HG03039 (cell line): ENCODE measurements around the gene GRN.
A peak's percentile ranks its signal among the peaks of the same experiment; 100 is the strongest.
"Not testable (repeated sequence)": the region's sequence is repeated elsewhere in the genome, so short reads cannot be mapped to it uniquely, and the experiment has no call there.

Experiments used
- ATAC-seq: cut with Tn5 transposase; IDR thresholded peaks from one replicate; pipeline ENCODE4 v1.9.1; 2021; ENCODE audit warnings: mild to moderate bottlenecking, moderate library complexity; ENCODE audit not compliant: unreplicated experiment

GRN gene

DNA sequence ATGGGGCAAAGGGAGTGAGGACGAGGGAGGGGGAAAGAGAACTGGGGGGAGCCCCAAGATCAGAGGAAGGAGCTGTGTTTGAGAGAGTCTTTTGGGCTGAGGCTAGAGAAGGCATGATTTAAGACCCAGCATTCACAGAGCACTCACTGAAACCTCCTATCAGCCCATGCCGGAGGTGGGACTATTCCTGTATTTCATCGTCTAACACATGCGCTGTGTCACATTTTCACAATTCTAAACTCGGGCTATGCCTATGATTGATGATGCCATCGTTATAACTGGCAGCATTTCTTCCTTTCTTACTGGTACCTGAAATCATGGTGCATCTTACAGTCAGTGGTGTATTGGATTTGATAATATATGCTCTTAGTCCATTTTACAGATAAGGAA, 15.0 kb downstream of the GRN start:
- no peak for ATAC-seq

DNA sequence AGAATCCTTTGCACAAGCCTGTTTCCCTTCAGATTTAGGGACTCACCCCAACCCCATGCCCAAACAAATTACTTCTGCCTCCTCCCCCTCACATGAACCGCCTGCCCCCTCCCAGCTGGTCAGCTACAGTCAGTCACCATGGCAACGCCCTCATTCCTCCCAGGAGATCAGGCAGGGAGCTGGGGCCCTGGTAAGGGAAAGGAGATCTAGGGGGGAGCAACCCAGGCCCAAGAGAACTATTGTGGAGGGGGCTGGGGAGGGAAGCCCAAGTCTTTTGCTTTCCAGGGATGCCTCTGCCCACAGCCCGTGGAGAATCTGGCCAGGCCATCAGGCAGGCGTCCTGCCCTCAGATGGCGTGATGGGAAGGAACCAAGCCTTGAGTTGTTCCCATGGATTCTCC, 15.7 kb downstream of the GRN start:
- ATAC-seq = no peak

DNA sequence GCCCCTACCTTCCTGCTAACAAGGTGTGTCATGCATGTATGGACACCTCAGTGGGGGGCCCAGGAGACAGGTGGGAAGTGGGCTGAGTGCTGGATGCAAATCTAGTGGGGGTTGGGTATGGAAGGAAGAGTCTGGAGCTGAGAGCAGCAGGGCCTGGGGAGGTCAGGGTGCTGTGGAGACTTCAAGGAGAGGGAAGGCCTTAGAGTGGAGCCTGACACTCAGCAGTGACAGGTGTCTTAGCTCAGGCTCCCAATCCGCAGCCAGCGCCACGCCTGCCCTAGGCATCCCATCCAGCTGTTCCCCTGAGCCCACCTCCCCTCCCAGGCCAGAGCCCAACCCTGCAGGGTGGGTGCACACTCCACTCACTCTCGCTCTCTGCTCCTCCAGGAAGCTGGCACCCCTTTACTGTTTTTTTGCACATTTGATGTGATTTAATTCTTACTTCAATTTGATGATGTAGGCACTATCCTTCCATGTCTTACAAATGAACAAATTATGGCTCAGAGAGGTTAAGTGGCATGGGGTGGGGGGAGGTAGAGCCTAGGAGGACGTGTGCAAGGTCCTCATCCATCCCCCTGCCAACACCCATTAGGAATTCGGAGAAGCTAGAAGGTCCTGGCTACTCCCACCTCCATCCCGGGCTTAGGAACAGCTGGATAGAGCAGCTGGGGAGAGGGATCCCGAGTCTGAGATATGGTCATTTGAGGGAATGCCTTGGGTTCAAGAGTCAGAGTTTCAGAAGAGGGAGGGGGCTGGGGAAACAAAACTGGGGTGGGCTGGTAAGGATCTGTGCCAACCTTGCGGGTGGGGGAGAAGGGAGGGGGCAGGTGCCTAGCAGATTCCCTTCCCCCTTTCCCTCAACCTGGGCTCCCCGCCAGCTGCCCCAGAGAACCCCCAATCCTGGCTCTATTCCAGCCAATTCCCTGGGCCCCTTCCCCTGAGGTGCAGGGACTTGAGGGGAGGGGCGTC, 16.5 kb downstream of the GRN start:
- ATAC-seq = no peak

DNA sequence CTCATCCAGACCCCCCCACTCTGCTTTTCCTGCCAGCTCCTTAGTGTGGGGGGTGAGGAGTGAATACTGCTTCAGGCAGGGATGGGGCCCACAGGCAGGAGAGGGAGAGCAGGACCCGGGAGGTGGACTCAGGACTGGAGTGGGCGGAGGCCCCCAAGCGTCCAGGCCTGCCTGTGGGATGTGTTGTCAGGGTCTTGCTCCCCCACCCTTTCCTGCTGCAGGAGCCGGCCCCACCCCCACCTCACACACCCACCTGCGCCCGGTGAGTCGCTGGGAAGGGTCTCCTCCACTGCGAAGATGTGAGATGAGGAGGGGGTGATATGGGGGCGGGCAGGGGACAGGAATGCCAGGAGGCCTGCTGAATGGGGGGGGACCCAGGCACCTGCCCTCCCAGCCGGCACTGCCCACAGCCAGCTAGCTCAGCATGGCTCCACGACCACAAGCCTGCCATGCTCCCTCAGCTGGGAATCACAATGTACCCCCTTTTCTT, 17.4 kb downstream of the GRN start:
- no peak for ATAC-seq

DNA sequence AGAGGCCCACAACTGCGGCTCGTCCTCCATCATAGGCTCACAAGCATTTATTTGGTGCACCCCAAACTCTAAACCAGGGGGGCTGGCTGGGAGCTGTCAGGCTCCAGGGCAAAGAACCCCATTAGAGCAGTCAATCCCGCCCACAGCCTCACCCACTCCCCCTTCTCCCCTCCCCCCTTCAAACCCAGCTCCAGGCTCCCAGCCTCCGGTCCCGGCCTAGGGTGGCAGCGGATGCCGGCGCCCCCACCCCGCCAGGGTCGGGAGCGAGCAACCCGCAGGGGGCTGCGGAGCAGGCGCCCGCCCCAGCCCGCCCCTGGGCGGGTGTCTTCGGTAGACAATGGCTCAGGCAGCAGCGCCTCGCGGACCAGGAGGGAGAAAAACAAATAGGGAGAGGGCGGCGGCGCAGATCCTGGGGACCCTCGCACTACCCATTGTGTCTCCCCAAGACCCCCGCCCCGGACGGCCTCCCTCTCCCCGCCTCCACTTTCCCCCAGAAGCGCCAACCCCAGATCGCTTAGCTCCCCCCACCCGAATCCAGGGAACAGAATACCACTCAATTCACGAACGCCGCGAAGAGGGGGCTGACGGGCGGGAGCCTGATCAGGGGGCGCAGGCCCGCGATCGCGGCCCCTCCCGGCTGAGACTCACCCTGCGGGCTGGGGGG, 18.0 kb downstream of the GRN start:
- no peak for ATAC-seq

DNA sequence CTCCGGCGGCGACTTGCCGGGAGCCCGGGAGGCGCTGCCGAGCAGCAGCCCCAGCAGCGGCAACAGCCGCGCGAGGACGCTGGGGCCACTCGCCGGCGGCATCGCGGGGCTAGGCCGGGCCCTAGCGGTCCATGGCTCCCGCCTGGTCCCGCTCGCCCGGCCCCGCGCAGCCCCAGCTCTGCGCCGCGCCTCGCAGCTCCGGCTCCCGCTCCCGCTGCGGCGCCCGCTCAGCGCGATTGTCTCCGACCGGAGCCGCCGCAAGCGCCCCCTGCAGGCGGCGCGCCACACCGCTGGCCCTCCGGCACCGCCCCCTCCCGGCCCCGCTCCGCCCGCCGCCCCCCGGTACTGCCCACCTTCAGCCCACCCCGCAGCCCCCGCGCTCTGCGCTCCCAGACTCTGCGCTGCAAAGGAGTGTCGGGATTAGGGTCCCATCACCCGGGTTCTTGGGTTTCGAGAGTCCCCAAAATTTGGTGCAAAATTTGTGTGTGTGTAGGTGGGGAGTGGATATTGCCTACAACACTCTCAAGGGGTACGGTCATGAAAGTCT, 18.6 kb downstream of the GRN start, which contains the start of gene FAM171A2:
Gene FAM171A2, minus strand, starts transcription at position 241 of the 547 bp plus-strand sequence. Its CDS starts 139 bp downstream, at position 102.
- ATAC-seq = peak; percentile 47

DNA sequence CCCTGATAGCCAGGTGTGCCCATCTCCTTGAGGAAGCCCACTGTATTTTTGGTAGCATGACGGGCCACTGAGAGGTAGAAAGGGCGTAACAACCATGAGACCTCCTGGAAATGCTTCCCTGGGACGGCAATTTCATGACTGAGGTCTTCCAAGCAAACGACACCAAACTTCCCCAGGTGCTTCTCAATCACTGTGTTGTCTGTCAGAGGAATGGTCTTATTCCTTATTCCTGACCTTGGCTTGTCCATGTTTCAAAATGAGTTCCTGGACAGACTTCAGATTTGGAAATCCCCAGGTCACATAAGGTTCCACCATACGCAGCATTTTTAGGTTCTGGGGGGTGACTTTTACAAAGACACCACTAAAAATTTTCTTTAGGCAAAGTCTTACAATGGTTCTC, 19.9 kb downstream of the GRN start:
- not testable (repeated sequence) for ATAC-seq

DNA sequence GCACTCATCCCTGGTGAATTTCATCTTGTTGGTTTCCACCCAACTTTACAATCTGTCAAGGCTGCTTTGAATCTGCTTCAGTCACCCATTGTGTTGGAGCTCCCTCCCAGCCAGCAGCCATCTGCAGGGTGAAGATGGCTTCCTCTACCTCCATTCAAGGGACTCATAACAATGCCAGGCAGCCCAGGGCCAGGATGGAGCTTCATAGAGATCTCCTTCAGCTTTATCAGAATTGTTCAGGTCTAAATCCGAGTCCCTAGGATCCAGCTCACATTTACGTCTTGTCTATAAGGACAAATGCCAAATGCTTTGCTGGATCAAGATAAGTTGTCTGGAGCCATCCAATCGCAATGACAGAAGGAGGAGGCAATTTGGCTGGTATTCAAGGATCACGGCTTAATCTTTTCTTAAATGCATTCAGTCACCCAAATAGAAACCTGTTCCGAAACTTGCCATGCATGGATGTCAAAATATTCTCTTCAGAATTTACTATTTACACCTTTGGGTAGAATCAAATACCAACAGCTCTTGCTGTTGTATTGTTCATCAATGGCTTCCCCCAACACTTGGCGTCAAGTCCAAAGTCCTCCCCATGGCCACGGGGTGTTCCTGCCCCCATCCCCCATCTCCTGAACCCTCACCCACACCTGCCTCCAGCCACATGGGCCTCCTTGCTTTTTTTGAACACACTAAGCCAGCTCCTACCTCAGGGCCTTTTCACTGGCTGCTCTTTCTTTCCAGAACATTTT, 22.3 kb downstream of the GRN start:
- ATAC-seq = no peak

DNA sequence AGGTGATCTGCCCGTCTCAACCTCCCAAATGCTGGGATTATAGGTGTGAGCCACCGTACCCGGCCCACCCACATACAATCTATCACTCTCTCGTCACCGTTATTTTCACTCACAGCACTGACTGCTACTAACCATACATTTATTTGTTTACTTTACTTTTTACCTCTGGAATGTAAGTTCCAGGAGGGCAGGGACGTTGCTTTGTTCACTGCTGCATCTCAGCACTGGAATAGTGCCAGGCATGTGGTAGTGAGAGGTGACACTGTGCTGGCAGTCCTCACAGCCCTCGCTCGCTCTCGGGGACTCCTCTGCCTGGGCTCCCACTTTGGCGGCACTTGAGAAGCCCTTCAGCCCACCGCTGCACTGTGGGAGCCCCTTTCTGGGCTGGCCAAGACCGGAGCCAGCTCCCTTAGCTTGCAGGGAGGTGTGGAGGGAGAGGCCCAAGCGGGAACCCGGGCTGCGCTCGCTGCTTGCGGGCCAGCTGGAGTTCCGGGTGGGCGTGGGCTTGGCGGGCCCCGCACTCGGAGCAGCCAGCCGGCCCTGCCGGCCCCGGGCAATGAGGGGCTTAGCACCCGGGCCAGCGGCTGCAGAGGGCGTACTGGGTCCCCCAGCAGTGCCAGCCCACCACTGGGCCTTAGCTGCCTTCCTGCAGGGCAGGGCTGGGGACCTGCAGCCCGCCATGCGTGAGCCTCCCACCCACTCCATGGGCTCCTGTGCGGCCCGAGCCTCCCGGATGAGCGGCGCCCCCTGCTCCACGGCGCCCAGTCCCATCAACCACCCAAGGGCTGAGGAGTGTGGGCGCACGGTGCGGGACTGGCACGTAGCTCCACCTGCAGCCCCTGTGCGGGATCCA, 23.5 kb downstream of the GRN start:
- not testable (repeated sequence) for ATAC-seq

DNA sequence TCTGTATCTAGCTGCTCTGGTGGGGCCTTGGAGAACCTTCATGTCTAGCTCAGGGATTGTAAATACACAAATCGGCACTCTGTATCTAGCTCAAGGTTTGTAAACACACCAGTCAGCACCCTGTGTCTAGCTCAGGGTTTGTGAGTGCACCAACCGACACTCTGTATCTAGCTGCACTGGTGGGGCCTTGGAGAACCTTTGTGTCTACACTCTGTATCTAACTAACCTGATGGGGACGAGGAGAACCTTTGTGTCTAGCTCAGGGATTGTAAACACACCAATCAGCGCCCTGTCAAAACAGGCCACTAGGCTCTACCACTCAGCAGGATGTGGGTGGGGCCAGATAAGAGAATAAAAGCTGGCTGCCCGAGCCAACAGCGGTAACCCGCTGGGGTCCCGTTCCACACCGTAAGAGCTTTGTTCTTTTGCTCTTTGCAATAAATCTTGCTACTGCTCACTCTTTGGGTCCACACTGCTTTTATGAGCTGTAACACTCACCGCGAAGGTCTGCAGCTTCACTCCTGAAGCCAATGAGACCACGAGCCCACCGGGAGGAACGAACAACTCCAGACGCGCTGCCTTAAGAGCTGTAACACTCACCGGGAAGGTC, 24.4 kb downstream of the GRN start:
- ATAC-seq = not testable (repeated sequence)

DNA sequence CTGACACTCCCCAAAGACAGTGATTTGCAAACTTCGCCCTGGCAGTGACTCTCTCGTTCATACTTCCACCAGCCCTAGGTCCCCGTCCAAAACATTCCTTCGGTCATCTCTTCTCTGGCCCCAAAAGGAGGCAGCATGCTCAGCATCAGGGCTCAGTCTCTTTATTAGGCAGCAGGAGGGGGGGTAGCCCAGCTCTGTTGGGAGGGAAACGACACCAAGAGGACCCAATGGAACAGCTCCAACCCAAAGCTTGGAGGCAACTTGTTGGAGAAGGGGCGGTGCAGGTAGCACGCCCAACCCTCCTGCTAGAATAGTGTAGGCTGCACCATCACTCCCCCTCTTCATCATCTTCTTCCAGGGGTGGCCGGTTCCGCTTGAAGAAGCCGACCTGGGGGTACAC, 26.9 kb downstream of the GRN start:
- no peak for ATAC-seq

DNA sequence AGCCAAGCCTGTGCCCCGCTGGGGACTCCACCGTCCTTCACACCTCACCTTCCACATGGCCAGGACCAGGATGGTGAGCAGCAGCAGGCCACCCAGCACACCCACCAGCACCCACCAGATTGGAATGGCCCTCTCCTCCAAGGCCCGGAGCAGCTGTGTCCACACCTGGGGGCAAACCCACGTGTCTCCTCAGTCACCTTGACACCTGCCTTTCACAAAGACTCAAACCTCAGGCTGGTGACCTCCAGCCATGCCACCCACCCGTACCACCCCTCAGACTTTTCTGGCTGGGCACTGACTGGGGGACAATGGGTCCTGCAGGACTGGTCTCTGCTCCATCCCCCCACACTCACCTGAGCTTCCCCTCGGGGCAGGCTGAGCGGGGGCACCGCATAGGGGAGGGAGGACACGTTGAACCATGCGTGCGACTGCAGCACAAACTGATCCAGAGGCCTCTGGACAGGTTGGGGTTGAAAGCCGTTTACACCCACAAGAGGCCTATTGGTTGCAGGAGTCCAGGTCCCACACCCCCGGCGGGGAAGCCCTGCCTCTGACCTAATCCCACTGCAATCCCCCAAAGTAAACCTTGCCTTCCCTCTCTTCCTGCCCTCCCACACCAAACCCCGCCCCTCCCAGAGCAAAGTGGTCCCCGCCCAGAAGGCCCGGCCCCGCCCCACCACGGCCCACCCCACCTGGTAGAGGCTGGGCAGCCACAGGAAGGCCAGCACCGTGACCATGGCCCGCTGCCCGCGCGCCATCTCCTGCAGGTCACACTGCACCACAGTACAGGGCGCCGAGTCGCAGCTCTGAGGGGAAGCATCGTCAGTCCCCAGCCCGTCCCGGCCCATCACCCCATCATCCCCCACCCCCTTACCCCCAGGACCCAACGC, 29.4 kb downstream of the GRN start:
- no peak for ATAC-seq

DNA sequence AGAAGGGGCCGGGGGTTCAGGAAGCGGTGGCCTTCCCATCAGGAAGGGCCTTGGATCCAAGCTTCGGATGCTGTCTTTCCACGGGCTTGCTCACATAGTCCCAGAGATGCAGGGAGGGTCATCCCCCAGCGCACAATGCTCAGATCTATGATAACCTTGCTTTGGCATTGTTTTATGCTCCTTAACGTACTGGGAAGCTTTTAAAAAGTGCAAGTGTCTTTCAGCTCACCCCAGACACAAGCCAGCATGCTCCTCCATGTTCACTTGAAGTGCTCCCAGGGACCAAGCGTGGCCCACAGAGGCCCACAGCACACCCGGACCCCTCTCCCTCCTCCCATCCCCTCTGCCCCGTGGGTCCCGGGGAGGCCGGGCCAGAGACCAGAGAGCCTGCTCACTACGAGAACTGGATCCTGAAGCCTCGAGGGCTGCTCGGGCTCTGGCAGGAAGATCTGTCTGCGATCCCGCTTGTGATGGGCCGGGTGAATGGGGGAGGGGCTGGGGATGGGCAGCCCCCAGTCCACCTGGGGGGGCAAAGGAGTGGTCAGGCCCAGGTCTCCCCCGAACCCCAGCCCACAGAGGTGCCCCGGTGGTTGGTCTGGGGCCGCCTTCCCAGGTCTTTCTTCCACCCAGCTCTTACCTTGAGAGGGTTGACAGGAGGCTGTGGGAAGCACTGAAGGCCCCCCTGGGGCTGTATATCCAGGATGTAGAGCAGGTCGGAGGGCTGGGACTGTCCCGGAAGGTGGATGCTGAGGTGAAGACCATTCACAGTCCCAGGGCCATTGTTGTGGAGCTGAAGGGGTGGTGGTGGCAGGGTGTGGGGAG, 30.3 kb downstream of the GRN start:
- ATAC-seq = no peak

DNA sequence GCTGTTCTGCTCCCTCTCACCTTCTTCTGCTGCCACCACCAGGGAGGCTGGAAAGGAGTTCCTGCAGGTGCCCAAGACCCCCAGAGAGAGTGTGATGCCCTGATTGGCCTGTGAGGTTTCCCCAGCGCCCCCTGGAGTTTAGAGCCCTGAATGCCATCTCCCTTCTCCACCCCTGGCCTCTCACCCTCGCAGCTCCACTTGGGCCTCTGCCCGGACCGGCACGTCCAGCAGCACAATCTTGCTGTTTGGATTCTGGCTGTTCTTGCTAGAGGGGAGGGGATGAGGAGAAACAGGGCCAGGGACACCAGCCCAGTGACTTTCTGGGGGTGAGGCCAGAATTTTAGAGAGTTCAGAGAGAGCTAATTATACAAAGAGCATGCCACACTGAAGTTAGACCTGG, 31.0 kb downstream of the GRN start:
- no peak for ATAC-seq

DNA sequence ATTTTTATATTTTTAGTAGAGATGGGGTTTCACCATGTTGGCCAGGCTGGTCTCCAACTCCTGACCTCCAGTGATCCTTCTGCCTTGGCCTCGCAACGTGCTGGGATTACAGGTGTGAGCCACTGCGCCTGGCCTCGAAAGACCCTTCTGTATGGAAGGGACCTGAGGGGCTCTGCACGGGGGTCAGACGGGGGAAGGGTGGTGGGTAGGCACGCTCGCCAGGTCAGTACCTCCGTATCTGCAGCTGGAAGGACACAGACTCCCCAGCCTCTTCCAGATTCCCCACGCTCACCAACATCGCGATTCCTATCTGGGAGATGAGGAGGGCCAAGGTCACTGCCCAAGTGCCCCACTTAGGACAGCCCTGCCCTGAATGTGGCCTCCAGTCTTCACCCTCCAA, 31.7 kb downstream of the GRN start:
- ATAC-seq = no peak

DNA sequence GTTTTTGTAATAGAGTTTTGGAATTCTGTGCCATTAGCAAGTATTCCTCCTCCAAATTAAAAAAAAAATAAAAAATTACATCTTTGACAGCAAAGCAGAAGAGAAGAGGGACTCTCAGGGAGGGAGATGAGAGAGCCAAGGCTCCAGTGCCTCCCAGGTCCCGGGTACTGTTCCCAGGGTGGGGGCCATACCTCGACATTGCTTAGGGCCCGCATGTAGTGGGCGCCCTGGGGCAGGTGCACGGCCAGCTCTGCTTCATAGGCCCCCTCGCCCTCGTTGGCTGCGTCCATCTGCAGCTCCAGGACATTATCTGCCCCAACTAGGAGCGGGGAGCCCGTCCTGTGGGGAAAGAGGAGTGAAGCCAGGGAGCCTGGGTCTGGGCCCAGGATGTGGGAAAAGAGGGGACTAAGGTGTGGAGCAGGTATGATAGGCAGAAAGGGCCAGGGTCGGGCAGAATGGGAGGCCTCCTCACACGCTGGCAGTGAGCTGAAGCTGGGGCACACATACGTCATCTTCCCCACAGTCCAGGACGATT, 33.1 kb downstream of the GRN start:
- no peak for ATAC-seq

DNA sequence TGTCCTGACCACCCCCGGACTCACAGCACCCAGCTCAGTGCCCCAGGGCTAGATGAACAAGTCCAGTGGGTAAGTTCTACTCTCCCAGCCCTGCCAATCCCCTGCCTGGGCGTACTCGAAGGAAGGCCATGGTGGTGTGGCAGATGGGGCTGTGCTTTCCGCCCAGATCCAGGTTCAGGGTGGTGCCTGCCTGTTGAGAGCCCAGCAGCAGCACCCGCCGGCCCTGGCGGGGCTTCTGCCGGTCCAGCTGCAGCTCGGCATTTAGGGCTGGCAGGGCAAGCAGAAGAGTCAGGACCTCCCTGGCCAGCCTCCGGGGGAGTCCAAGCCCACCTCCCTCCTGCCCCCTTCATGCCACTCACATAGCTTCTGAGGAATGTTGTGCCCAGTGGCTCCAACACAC, 34.8 kb downstream of the GRN start:
- ATAC-seq = no peak
